Fibroblast of upper back skin (primary cell): ENCODE results near the gene RIIAD1.
"Not testable (repeated sequence)": the region's sequence is repeated elsewhere in the genome, so short reads cannot be mapped to it uniquely, and the experiment has no call there.

Source experiments
- DNase-seq: peaks from one replicate; pipeline ENCODE4 v3.0.0-alpha.2; 2013

The RIIAD1 gene

GRCh38 chr1:151711044-151711800 is 10.1 kb upstream of the RIIAD1 start:
- DNase-seq, result no peak

- no peak for DNase-seq
Observed at GRCh38 chr1:151711951-151712350, 9.4 kb upstream of the RIIAD1 start.

GRCh38 chr1:151713044-151713443 is 8.3 kb upstream of the RIIAD1 start:
- no peak for DNase-seq

GRCh38 chr1:151713874-151714273 is 7.4 kb upstream of the RIIAD1 start:
- DNase-seq, result no peak

GRCh38 chr1:151714820-151715725 is 6.2 kb upstream of the RIIAD1 start:
- DNase-seq, result no peak

- DNase-seq, result no peak
Observed at GRCh38 chr1:151715726-151716404, 5.5 kb upstream of the RIIAD1 start.

- DNase-seq, result no peak
Observed at GRCh38 chr1:151716405-151716762, 4.9 kb upstream of the RIIAD1 start.

GRCh38 chr1:151716771-151717631 is 4.3 kb upstream of the RIIAD1 start, which contains the start of gene CELF3:
CELF3 (minus strand) TSS chr1:151716803; CDS start chr1:151716020, 783 bp downstream.
- no peak for DNase-seq

GRCh38 chr1:151718011-151718431 is 3.3 kb upstream of the RIIAD1 start:
- DNase-seq, result no peak

- no peak for DNase-seq
Observed at GRCh38 chr1:151718666-151719065, 2.7 kb upstream of the RIIAD1 start.

- no peak for DNase-seq
Observed at GRCh38 chr1:151720125-151720524, 1.2 kb upstream of the RIIAD1 start.

- DNase-seq, result peak; percentile 7
Observed at GRCh38 chr1:151720554-151720953, 768 bp upstream of the RIIAD1 start.

GRCh38 chr1:151721788-151722510 is 627 bp downstream of the RIIAD1 start:
- DNase-seq, result peak; percentile 14

- no peak for DNase-seq
Observed at GRCh38 chr1:151723726-151724370, 2.5 kb downstream of the RIIAD1 start.

GRCh38 chr1:151728151-151729054 is 7.1 kb downstream of the RIIAD1 start:
- peak; percentile 70 for DNase-seq

- no peak for DNase-seq
Observed at GRCh38 chr1:151729157-151729965, 8.0 kb downstream of the RIIAD1 start.

GRCh38 chr1:151729966-151730291 is 8.6 kb downstream of the RIIAD1 start:
- no peak for DNase-seq

- DNase-seq, result no peak
Observed at GRCh38 chr1:151733126-151733525, 11.8 kb downstream of the RIIAD1 start.

- DNase-seq, result not testable (repeated sequence)
Observed at GRCh38 chr1:151733995-151734394, 12.7 kb downstream of the RIIAD1 start.
